Adipocyte (in vitro differentiated cells): ENCODE measurements around the gene A2ML1.
"Not testable (repeated sequence)": the region's sequence is repeated elsewhere in the genome, so short reads cannot be mapped to it uniquely, and the experiment has no call there.

ENCODE experiments used
- DNase-seq: peaks from one replicate; pipeline ENCODE4 v3.0.0-alpha.2; 2015; ENCODE audit warnings: low read depth
- H3K27me3 ChIP-seq: replicated peaks from 2 replicates; pipeline ENCODE4 v1.7.0; 2013; ENCODE audit warnings: mild to moderate bottlenecking, low read length, moderate library complexity; ENCODE audit not compliant: control insufficient read depth, insufficient read depth
- H3K36me3 ChIP-seq: 2 replicates; pipeline ENCODE4 v1.7.0; 2013; ENCODE audit warnings: low read length, mild to moderate bottlenecking, moderate library complexity; ENCODE audit not compliant: control insufficient read depth, insufficient read depth, severe bottlenecking
- H3K4me1 ChIP-seq: 2 replicates; pipeline ENCODE4 v1.7.0; 2013; ENCODE audit warnings: mild to moderate bottlenecking, low read length, moderate library complexity; ENCODE audit not compliant: control insufficient read depth, insufficient read depth
- H3K4me3 ChIP-seq: 2 replicates; pipeline ENCODE4 v1.7.0; 2013; ENCODE audit warnings: mild to moderate bottlenecking, low read length, moderate library complexity
- H3K9ac ChIP-seq: 2 replicates; pipeline ENCODE4 v1.7.0; 2013; ENCODE audit warnings: mild to moderate bottlenecking, low read length, moderate library complexity
- H3K9me3 ChIP-seq: 2 replicates; pipeline ENCODE4 v1.7.0; 2013; ENCODE audit warnings: mild to moderate bottlenecking, low read length, moderate library complexity; ENCODE audit not compliant: control insufficient read depth

Gene A2ML1

DNA sequence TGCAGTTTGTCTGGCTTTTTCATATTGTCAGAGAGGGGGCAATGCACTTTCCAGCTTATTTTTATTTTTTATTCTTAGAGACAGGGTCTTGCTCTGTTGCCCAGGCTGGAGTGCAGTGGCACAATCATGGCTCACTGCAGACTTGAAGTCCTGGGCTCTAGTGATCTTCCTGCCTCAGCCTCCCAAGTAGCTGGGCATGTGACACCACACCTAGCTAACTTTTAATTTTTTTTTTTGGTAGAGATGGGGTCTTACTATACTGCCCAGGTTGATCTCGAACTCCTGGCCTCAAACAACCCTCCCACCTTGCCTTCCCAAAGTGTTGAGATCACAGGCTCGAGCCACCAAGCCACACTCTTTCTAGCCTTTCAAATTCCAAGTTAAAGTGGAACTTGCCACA lies 3.9 kb upstream of the A2ML1 start:
- no peak overlapping the region for H3K9ac ChIP-seq
- no peak for DNase-seq
- no peaks in the 10 kb centered on the region for H3K27me3 ChIP-seq
- no peaks in the 10 kb centered on the region for H3K36me3 ChIP-seq
- H3K9me3 ChIP-seq = no peaks in the 10 kb centered on the region
- no peak overlapping the region for H3K4me3 ChIP-seq
- H3K4me1 ChIP-seq = no peaks in the 10 kb centered on the region

GRCh38 chr12:8819666-8819980 lies 2.8 kb upstream of the A2ML1 start:
- Histone ChIP-seq H3K27me3 (no peaks in the 10 kb centered on the region), H3K36me3 (no peaks in the 10 kb centered on the region), H3K4me3 (no peak overlapping the region), H3K9ac (no peak overlapping the region), H3K4me1 (no peaks in the 10 kb centered on the region), H3K9me3 (no peaks in the 10 kb centered on the region)
- no peak for DNase-seq

- not testable (repeated sequence) for H3K27me3 ChIP-seq, H3K36me3 ChIP-seq, H3K9me3 ChIP-seq, H3K9ac ChIP-seq, DNase-seq, H3K4me1 ChIP-seq, H3K4me3 ChIP-seq
Observed at GRCh38 chr12:8820676-8821407, 1.6 kb upstream of the A2ML1 start.

DNA sequence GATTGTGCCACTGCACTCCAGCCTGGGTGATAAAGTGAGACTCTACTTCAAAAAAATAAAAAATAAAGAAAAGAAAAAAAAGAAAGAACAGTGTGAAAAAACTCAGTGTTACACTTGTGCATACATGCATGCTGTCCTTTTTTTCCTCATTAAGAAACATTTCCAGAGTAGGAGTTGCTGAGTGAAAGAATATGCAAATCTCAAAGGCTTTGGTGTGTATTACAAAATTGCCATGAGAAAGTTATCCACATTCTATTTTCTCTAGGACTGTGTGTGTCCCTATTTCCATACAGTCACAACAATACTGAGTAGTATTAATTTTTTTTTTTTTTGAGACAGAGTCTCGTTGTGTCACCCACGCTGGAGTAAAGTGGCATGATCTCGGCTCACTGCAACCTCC lies 830 bp upstream of the A2ML1 start:
- H3K9ac ChIP-seq = no peak overlapping the region
- no peak for DNase-seq
- no peak overlapping the region for H3K4me3 ChIP-seq
- H3K4me1 ChIP-seq = no peaks in the 10 kb centered on the region
- no peaks in the 10 kb centered on the region for H3K36me3 ChIP-seq
- H3K27me3 ChIP-seq = no peaks in the 10 kb centered on the region
- H3K9me3 ChIP-seq = peaks cover 5% of the 10 kb centered on the region

DNA sequence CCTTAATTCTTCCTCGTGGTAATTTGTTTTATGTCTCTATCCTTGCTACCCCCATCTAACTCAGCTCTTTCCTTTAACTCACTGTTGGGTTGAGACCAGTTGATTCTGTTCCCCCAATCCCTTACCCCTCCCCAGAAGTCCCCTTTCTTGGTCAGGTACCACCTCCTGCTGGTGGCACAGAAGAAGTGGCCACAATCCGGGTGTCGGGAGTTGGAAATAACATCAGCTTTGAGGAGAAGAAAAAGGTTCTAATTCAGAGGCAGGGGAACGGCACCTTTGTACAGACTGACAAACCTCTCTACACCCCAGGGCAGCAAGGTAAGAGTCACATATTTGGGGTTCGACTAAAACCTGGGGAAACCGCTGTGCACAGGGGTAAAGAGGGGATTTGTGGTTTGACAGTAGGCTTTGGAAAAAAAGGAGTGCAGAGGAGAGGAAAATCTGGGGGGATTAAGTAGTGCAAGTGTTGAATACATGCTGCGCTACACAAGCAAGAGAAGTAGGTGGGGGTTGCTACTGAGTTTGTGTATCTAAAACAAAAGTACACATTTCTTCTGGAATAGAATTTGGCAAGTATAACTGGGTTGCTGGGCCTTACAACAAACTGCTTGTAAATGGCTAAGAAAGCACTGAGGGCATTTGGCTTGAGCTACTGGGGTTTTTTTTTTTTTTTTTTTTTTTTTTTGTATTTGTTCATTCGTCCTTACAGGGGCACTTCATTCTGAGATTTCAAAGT lies 1.3 kb downstream of the A2ML1 start:
- Histone ChIP-seq H3K9me3 (peaks cover 5% of the 10 kb centered on the region), H3K4me1 (no peaks in the 10 kb centered on the region), H3K4me3 (no peak overlapping the region), H3K27me3 (no peaks in the 10 kb centered on the region), H3K36me3 (no peaks in the 10 kb centered on the region), H3K9ac (no peak overlapping the region)
- peak; percentile 57 for DNase-seq

DNA sequence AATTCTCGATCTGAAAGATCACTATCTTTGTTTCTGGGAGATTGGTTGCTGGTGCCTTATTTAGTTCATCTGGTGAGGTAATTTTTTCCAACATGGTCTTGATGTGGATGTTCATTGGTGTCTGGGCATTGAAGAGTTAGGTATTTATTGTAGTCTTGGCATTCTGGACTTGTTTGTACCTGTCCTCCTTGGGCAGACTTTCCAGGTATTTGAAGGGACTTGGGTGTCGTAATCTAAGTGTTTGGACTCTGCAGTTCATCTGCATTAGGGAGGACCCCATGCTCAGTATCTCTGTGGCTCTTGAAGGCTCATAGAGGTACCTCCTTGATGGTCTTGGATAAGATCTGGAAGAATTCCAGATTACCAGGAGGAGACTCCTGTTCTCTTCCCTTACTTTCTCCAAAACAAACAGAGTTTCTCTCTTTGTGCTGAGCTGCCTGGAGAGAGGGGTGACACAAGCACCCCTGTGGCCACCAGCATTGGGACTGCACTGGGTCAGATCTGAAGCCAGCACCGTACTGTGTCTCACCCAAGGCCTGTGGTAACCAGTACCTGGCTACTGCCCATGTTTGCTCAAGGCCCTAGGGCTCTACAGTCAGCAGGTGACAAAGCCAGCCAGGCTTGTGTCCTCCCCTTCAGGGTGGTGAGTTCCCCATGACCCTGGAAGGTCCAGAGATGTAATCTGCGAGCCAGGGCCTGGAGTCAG lies 5.3 kb downstream of the A2ML1 start:
- DNase-seq = no peak

GRCh38 chr12:8828257-8829124 lies 6.1 kb downstream of the A2ML1 start:
- peak; percentile 13 for DNase-seq
- no peak overlapping the region for H3K9ac ChIP-seq
- H3K27me3 ChIP-seq = peaks cover under 1% of the 10 kb centered on the region

More for the DNA sequence above, 5.3 kb downstream of the A2ML1 start:
- Histone ChIP-seq H3K9ac (no peak overlapping the region), H3K27me3 (no peaks in the 10 kb centered on the region), H3K9me3 (peaks cover 5% of the 10 kb centered on the region), H3K36me3 (no peaks in the 10 kb centered on the region), H3K4me3 (no peak overlapping the region), H3K4me1 (no peaks in the 10 kb centered on the region)

GRCh38 chr12:8829125-8829518 lies 6.7 kb downstream of the A2ML1 start:
- Histone ChIP-seq H3K27me3 (peaks cover 2% of the 10 kb centered on the region), H3K4me3 (no peak overlapping the region), H3K9me3 (peaks cover 5% of the 10 kb centered on the region), H3K4me1 (no peaks in the 10 kb centered on the region), H3K9ac (no peak overlapping the region), H3K36me3 (no peaks in the 10 kb centered on the region)
- no peak for DNase-seq

More at GRCh38 chr12:8828257-8829124, 6.1 kb downstream of the A2ML1 start:
- H3K4me1 ChIP-seq = no peaks in the 10 kb centered on the region
- H3K9me3 ChIP-seq = peaks cover 5% of the 10 kb centered on the region
- H3K4me3 ChIP-seq = no peak overlapping the region
- no peaks in the 10 kb centered on the region for H3K36me3 ChIP-seq

DNA sequence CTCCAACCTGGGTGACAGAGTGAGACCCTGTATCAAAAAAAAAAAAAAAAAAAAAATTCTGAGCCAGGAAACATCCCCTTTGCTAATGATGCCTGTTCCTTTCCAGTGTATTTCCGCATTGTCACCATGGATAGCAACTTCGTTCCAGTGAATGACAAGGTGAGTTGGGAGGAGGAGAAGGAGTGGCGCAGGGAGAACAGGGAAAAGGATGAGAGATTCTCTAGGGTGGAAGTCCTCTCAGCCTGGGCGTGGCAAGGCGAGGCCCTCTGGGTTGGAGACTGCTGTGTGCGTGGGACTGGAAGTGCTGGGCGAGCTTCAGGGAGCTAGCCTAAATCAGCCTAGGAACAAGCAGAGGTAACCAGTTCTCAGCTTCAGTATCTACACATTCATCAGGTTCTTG lies 7.2 kb downstream of the A2ML1 start:
- DNase-seq = no peak
- Histone ChIP-seq H3K4me1 (no peaks in the 10 kb centered on the region), H3K9ac (no peak overlapping the region), H3K36me3 (no peaks in the 10 kb centered on the region), H3K27me3 (peaks cover 6% of the 10 kb centered on the region), H3K4me3 (no peak overlapping the region), H3K9me3 (peaks cover 5% of the 10 kb centered on the region)

DNA sequence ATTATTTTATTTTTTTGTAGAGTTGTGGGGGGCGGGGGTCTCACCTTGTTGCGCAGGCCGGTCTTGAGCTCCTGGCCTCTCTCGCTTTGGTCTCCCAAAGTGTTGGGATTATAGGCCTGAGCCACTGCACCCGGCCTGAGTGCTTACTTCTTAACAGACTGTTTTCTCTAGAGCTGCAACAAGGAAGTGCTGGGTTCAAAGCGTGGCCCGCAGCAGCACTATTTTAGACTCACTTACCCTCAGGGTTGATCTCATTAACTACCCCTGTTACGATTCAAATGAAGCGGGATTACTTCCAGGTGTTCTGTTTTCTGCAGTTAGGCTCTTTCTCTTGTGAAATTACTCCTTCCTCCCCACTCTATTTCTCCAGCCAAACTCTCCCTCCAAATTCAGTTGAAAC lies 8.7 kb downstream of the A2ML1 start:
- no peaks in the 10 kb centered on the region for H3K9me3 ChIP-seq
- H3K4me3 ChIP-seq = no peak overlapping the region
- H3K27me3 ChIP-seq = peaks cover 14% of the 10 kb centered on the region
- H3K4me1 ChIP-seq = no peaks in the 10 kb centered on the region
- no peak for DNase-seq
- H3K36me3 ChIP-seq = no peaks in the 10 kb centered on the region
- no peak overlapping the region for H3K9ac ChIP-seq

DNA sequence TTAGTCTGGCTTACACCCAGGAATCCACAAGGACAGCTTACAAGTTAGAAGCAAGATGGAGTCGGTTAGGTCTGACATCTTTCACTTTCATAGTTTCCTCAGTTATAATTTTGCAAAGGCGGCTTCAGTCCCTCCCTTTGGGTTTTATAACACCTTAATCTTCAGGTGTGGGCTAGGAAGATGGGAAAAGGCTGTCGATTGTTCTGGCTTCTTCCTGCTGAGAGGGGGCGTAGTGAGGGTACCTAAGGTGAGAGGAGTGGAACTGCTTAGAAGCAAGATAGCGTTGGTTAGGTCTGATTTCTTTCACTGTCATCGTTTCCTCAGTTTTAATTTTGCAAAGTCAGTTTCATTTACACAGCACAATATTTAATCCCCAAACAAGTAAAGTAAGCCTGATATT lies 10.1 kb downstream of the A2ML1 start:
- Histone ChIP-seq H3K9me3 (no peaks in the 10 kb centered on the region), H3K27me3 (peaks cover 14% of the 10 kb centered on the region), H3K4me3 (no peak overlapping the region), H3K36me3 (no peaks in the 10 kb centered on the region), H3K4me1 (no peaks in the 10 kb centered on the region), H3K9ac (no peak overlapping the region)
- no peak for DNase-seq
